WTC11 (cell line): Measurements from ENCODE around the gene ANO3. TPM values are rescaled to one million over a fixed set of nuclear protein-coding genes. Genes with fewer than 3 reads are reported as not detected.

Source experiments
- ATAC-seq: fragments of 200-7000 bp; cut with Tn5 transposase; 2 replicates; pipeline ENCODE4 v1.10.0; 2021; ENCODE audit warnings: mild to moderate bottlenecking, moderate library complexity
- CTCF ChIA-PET: fragments of 300-600 bp; sonication (Branson Sonifier 250); formaldehyde crosslinking; loops from one replicate; lab custom pipeline; 2021; ENCODE audit warnings: antibody characterized with exemption; lab: Charles Lee
- POLR2A ChIA-PET: fragments of 350-600 bp; sonication (Branson Sonifier 250); formaldehyde crosslinking; loops from one replicate; lab custom pipeline; 2021; ENCODE audit warnings: antibody characterized with exemption; lab: Charles Lee
- DNase-seq: peaks from one replicate; pipeline ENCODE4 v3.0.0; 2021; ENCODE audit warnings: low spot score
- H3K27ac Mint-ChIP-seq: 2 replicates; pipeline ENCODE4 v1.8.0; 2021; ENCODE audit warnings: mixed read lengths
- H3K27me3 Mint-ChIP-seq: 2 replicates; pipeline ENCODE4 v1.8.0; 2021; ENCODE audit warnings: low read depth, mild to moderate bottlenecking, moderate library complexity, mixed read lengths
- H3K36me3 Mint-ChIP-seq: 2 replicates; pipeline ENCODE4 v1.8.0; 2021; ENCODE audit warnings: mixed read lengths
- H3K4me1 Mint-ChIP-seq: 2 replicates; pipeline ENCODE4 v1.8.0; 2022; ENCODE audit warnings: mixed read lengths
- H3K4me3 Mint-ChIP-seq: 2 replicates; pipeline ENCODE4 v1.8.0; 2021; ENCODE audit warnings: mild to moderate bottlenecking, moderate library complexity, mixed read lengths
- H3K9me3 Mint-ChIP-seq: 2 replicates; pipeline ENCODE4 v1.8.0; 2021; ENCODE audit warnings: mixed read lengths
- AFF4 ChIP-seq: sonication (generic); formaldehyde crosslinking; IDR thresholded peaks from 2 replicates; pipeline ENCODE4 v1.8.1; 2023; ENCODE audit warnings: mild to moderate bottlenecking, missing genetic modification reagents, borderline replicate concordance
- CBFB ChIP-seq: sonication (generic); formaldehyde crosslinking; IDR thresholded peaks from 2 replicates; pipeline ENCODE4 v1.8.1; 2022; ENCODE audit warnings: mild to moderate bottlenecking, low read depth, missing genetic modification reagents
- E2F1 ChIP-seq: sonication (generic); formaldehyde crosslinking; IDR thresholded peaks from 2 replicates; pipeline ENCODE4 v1.8.0; 2022; ENCODE audit warnings: mild to moderate bottlenecking, missing genetic modification reagents
- ELF4 ChIP-seq: sonication (generic); formaldehyde crosslinking; IDR thresholded peaks from 2 replicates; pipeline ENCODE4 v1.8.1; 2022; ENCODE audit warnings: low read depth, mild to moderate bottlenecking, moderate library complexity, missing genetic modification reagents
- FOXJ3 ChIP-seq: sonication (generic); formaldehyde crosslinking; IDR thresholded peaks from 2 replicates; pipeline ENCODE4 v1.9.0; 2021; ENCODE audit warnings: missing genetic modification reagents, mild to moderate bottlenecking, borderline replicate concordance
- GABPB1 ChIP-seq: sonication (generic); formaldehyde crosslinking; IDR thresholded peaks from 2 replicates; pipeline ENCODE4 v1.8.1; 2023; ENCODE audit warnings: mild to moderate bottlenecking, missing genetic modification reagents
- KAT7 ChIP-seq: sonication (generic); formaldehyde crosslinking; IDR thresholded peaks from 2 replicates; pipeline ENCODE4 v1.8.1; 2023; ENCODE audit warnings: missing genetic modification reagents, mild to moderate bottlenecking, borderline replicate concordance
- MLX ChIP-seq: sonication (generic); formaldehyde crosslinking; IDR thresholded peaks from 2 replicates; pipeline ENCODE4 v1.8.1; 2023; ENCODE audit warnings: mild to moderate bottlenecking, missing genetic modification reagents, moderate library complexity
- NR1H2 ChIP-seq: sonication (generic); formaldehyde crosslinking; IDR thresholded peaks from 2 replicates; pipeline ENCODE4 v1.9.0; 2021; ENCODE audit warnings: mild to moderate bottlenecking, moderate library complexity, missing genetic modification reagents
- PREB ChIP-seq: sonication (generic); formaldehyde crosslinking; IDR thresholded peaks from 2 replicates; pipeline ENCODE4 v1.8.1; 2022; ENCODE audit warnings: mild to moderate bottlenecking, missing genetic modification reagents, moderate library complexity, borderline replicate concordance
- RORB ChIP-seq: fragments of 250-450 bp; sonication (Bioruptor Pico); IDR thresholded peaks from 2 replicates; pipeline ENCODE4 v1.9.0; 2021; ENCODE audit warnings: mild to moderate bottlenecking
- SMAD3 ChIP-seq: sonication (generic); formaldehyde crosslinking; IDR thresholded peaks from 2 replicates; pipeline ENCODE4 v1.8.0; 2022; ENCODE audit warnings: missing genetic modification reagents, mild to moderate bottlenecking, borderline replicate concordance
- SMAD4 ChIP-seq: sonication (generic); formaldehyde crosslinking; IDR thresholded peaks from 2 replicates; pipeline ENCODE4 v1.8.0; 2022; ENCODE audit warnings: mild to moderate bottlenecking, missing genetic modification reagents
- ZMAT4 ChIP-seq: fragments of 250-450 bp; sonication (Bioruptor Pico); IDR thresholded peaks from 2 replicates; pipeline ENCODE4 v1.9.0; 2021; ENCODE audit warnings: mild to moderate bottlenecking
- ZNF416 ChIP-seq: fragments of 250-450 bp; sonication (Bioruptor Pico); IDR thresholded peaks from 2 replicates; pipeline ENCODE4 v1.9.0; 2021; ENCODE audit warnings: mild to moderate bottlenecking, inconsistent platforms
- total RNA-seq: library from RNA; stranded (reverse); gene quantifications from 3 replicates; pipeline ENCODE4 v1.2.3, GENCODE V29; 2021

ANO3 gene
- total RNA-seq, 1 experiment from 2014 or later, result 0.11 TPM

- no peak for TF ChIP-seq KAT7 (CRISPR knock-in tag)
- TF ChIP-seq CBFB (CRISPR knock-in tag), result no peak
These were observed 175.3 kb downstream of the ANO3 start (continued) for GRCh38 chr11:26507229-26507628.

- H3K36me3 Mint-ChIP-seq, result no peaks in the 10 kb centered on the region
- CTCF ChIA-PET, result interaction anchor here (0.7 to 1.5 kb wide), 3 partner anchors 13 to 149 kb away, joined by 3 to 4 read pairs (median 3); no protein-coding TSS in a partner anchor
These were observed 178.2 kb downstream of the ANO3 start for GRCh38 chr11:26510164-26510563.

GRCh38 chr11:26510756-26511155 is 178.8 kb downstream of the ANO3 start:
- Mint-ChIP-seq H3K4me1 (0 out of 2 replicates have a peak, but pooled peaks cover 3% of the 10 kb centered on the region), H3K27ac (no peak overlapping the region), H3K4me3 (no peak overlapping the region), H3K27me3 (0 out of 2 replicates have a peak, but pooled peaks cover 4% of the 10 kb centered on the region), H3K9me3 (no peaks in the 10 kb centered on the region), H3K36me3 (no peaks in the 10 kb centered on the region)
- no peak for ATAC-seq
- POLR2A ChIA-PET, result no interaction called here
- CTCF ChIA-PET, result interaction anchor here (1.5 kb wide), 1 partner anchor 12 kb away, joined by 4 read pairs; no protein-coding TSS in a partner anchor
- DNase-seq, result no peak
- TF ChIP-seq NR1H2 (CRISPR knock-in tag), result no peak
- TF ChIP-seq ELF4 (CRISPR knock-in tag), result no peak
- no peak for TF ChIP-seq PREB
- TF ChIP-seq KAT7 (CRISPR knock-in tag), result no peak
- no peak for TF ChIP-seq MLX (CRISPR knock-in tag)
- TF ChIP-seq RORB (CRISPR knock-in tag), result no peak
- TF ChIP-seq FOXJ3, result no peak
- no peak for TF ChIP-seq ZMAT4 (CRISPR knock-in tag)
- no peak for TF ChIP-seq SMAD3
- no peak for TF ChIP-seq GABPB1 (CRISPR knock-in tag)

More at GRCh38 chr11:26510164-26510563, 178.2 kb downstream of the ANO3 start:
- no peak for DNase-seq
- no peak overlapping the region for H3K27ac Mint-ChIP-seq
- POLR2A ChIA-PET, result interaction anchor here (0.6 kb wide), 1 partner anchor 73 kb away, joined by 4 read pairs; no protein-coding TSS in a partner anchor
- H3K9me3 Mint-ChIP-seq, result 0 out of 2 replicates have a peak, but pooled peaks cover 2% of the 10 kb centered on the region
- no peak for TF ChIP-seq E2F1 (CRISPR knock-in tag)
- no peak for TF ChIP-seq SMAD4 (CRISPR knock-in tag)
- 0 out of 2 replicates have a peak, but pooled peaks cover 4% of the 10 kb centered on the region for H3K27me3 Mint-ChIP-seq
- no peak for ATAC-seq
- H3K4me1 Mint-ChIP-seq, result 0 out of 2 replicates have a peak, but pooled peaks cover 3% of the 10 kb centered on the region
- no peak overlapping the region for H3K4me3 Mint-ChIP-seq

GRCh38 chr11:26512196-26512595 is 180.3 kb downstream of the ANO3 start:
- CTCF ChIA-PET, result interaction anchor here (0.7 kb wide), 1 partner anchor 11 kb away, joined by 3 read pairs; no protein-coding TSS in a partner anchor
- ATAC-seq, result no peak
- H3K4me1 Mint-ChIP-seq, result 0 out of 2 replicates have a peak, but pooled peaks cover 3% of the 10 kb centered on the region
- TF ChIP-seq AFF4 (CRISPR knock-in tag), result no peak
- no peak for TF ChIP-seq ZNF416 (CRISPR knock-in tag)
- no peak overlapping the region for H3K27ac Mint-ChIP-seq
- POLR2A ChIA-PET, result no interaction called here
- no peak for DNase-seq
- no peaks in the 10 kb centered on the region for H3K9me3 Mint-ChIP-seq
- H3K36me3 Mint-ChIP-seq, result no peaks in the 10 kb centered on the region
- H3K27me3 Mint-ChIP-seq, result peaks cover 7% of the 10 kb centered on the region; the same call in 1 of the 2 replicates
- no peak overlapping the region for H3K4me3 Mint-ChIP-seq
